ENCODE measurements around the gene RNF114. TPM values are rescaled to one million over a fixed set of nuclear protein-coding genes. Genes with fewer than 3 reads are reported as not detected.

Gene RNF114
- total and polyA plus RNA-seq, 7 donors = 30.8 to 104 (median 79.7) TPM

DNA sequence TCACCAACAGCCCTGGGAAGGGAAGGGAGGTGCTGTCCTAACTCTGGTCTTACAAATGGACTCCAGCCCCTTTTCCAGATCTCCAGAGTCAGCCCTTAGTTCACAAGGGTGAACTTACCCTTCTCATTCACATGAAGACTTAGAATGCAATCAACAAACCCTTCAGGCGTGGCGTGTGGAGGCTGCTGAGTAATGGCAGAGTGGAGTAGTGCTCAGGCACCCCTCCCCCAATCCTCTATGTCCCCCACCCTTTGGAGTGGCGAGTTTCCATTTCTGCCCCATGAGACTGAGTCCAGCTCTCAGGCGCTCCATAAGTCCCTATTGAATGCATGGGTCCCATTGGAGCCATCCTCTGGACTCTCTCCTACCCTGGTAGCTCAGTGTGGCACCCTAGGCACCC lies 49.9 kb downstream of the RNF114 start:
- peak overlapping the region; percentile 76 for H3K4me3 ChIP-seq
- peaks cover 40% of the 10 kb centered on the region for H3K4me1 ChIP-seq
- intact Hi-C loops (cut with DNase I) = loop anchor here in 1 of 2 donors (5.0 kb wide), 1 partner anchor 46 kb away; no protein-coding TSS in a partner anchor
- no peaks in the 10 kb centered on the region for H3K27me3 ChIP-seq (ENCODE audit: insufficient read depth in 3 of 3, low read length in 2 of 3)
- H3K36me3 ChIP-seq (ENCODE audit: insufficient read depth in 1 of 2, low read depth in 1 of 2) = peaks cover 0 to 4% of the 10 kb centered on the region in 2 donors
- ATAC-seq = no peak
- 94 to 97% (median 95%) methylated on average over 4 of the region's 4 CpGs for WGBS, 3 donors
- no peak for DNase-seq
- H3K9me3 ChIP-seq = no peaks in the 10 kb centered on the region
- no peak overlapping the region for H3K27ac ChIP-seq
- TF ChIP-seq, protein P1, sequence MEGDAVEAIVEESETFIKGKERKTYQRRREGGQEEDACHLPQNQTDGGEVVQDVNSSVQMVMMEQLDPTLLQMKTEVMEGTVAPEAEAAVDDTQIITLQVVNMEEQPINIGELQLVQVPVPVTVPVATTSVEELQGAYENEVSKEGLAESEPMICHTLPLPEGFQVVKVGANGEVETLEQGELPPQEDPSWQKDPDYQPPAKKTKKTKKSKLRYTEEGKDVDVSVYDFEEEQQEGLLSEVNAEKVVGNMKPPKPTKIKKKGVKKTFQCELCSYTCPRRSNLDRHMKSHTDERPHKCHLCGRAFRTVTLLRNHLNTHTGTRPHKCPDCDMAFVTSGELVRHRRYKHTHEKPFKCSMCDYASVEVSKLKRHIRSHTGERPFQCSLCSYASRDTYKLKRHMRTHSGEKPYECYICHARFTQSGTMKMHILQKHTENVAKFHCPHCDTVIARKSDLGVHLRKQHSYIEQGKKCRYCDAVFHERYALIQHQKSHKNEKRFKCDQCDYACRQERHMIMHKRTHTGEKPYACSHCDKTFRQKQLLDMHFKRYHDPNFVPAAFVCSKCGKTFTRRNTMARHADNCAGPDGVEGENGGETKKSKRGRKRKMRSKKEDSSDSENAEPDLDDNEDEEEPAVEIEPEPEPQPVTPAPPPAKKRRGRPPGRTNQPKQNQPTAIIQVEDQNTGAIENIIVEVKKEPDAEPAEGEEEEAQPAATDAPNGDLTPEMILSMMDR (IDR thresholded peaks at IDR 0.05) = no peak

DNA sequence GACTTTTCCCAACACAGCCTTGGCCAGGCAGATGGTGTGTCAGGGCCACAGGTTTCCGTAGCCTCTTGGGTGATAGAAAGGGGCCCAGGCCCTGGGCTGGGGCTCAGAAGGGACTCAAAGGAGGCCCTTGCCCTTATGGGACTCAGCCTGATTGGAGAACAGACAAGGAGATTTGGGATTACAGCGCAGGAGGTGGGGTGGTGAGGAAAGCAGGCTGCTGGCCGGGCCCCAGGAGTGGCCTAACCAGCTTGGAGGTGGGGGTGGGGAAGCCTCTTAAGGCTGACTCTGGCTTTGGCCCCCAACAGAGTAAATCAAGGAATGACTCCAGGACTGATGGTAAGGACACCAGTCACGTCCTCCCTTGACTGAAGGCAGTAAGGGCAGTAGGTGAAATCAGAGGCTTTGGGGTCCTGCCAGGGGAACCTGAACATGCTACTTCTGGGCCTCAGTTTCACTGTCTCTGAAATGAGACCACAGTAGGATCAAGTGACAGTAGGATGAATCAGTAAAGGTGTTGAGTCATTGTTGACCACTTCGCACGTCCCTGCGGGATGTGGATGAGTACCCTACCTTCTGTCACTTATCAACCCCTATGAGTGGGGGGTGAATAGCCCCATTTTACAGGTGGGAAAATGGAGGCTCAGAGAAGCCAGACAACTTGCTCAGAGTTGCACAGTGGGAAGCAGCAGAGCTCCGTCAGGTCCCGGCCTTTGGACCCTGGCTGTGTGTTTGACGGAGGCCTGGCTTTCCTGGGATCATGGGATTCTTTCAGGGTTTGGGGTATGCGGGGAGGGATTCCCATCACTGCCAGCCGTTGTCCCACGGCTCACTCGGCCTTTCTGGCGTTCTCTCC lies 51.0 kb downstream of the RNF114 start:
- Histone ChIP-seq H3K4me3 (no peak overlapping the region), H3K36me3 (ENCODE audit: insufficient read depth in 1 of 2, low read depth in 1 of 2) (peaks cover 0 to 4% of the 10 kb centered on the region in 2 donors), H3K4me1 (peaks cover 38% of the 10 kb centered on the region), H3K9me3 (no peaks in the 10 kb centered on the region), H3K27me3 (ENCODE audit: insufficient read depth in 3 of 3, low read length in 2 of 3) (no peaks in the 10 kb centered on the region), H3K27ac (no peak overlapping the region)
- intact Hi-C loops (cut with DNase I) = loop anchor here in 1 of 2 donors (5.0 kb wide), 1 partner anchor 45 kb away; no protein-coding TSS in a partner anchor
- TF ChIP-seq, protein P1 (IDR thresholded peaks at IDR 0.05) = no peak
- no peak for DNase-seq
- no peak for ATAC-seq
- 84 to 85% (median 84%) methylated on average over 15 of the region's 15 CpGs for WGBS, 3 donors

GRCh38 chr20:49987868-49988690 lies 51.9 kb downstream of the RNF114 start:
- intact Hi-C loops (cut with DNase I) = loop anchor here in 1 of 2 donors (5.0 kb wide), 1 partner anchor 44 kb away; no protein-coding TSS in a partner anchor
- no peak for DNase-seq
- Histone ChIP-seq H3K4me3 (no peak overlapping the region), H3K36me3 (ENCODE audit: insufficient read depth in 1 of 2, low read depth in 1 of 2) (peaks cover 0 to 4% of the 10 kb centered on the region in 2 donors), H3K9me3 (no peaks in the 10 kb centered on the region), H3K27me3 (ENCODE audit: insufficient read depth in 3 of 3, low read length in 2 of 3) (no peaks in the 10 kb centered on the region), H3K4me1 (peaks cover 32% of the 10 kb centered on the region), H3K27ac (no peak overlapping the region)
- 68 to 78% (median 74%) methylated on average over 18 of the region's 18 CpGs for WGBS, 3 donors
- TF ChIP-seq, protein P1 (IDR thresholded peaks at IDR 0.05) = no peak
- no peak for ATAC-seq

DNA sequence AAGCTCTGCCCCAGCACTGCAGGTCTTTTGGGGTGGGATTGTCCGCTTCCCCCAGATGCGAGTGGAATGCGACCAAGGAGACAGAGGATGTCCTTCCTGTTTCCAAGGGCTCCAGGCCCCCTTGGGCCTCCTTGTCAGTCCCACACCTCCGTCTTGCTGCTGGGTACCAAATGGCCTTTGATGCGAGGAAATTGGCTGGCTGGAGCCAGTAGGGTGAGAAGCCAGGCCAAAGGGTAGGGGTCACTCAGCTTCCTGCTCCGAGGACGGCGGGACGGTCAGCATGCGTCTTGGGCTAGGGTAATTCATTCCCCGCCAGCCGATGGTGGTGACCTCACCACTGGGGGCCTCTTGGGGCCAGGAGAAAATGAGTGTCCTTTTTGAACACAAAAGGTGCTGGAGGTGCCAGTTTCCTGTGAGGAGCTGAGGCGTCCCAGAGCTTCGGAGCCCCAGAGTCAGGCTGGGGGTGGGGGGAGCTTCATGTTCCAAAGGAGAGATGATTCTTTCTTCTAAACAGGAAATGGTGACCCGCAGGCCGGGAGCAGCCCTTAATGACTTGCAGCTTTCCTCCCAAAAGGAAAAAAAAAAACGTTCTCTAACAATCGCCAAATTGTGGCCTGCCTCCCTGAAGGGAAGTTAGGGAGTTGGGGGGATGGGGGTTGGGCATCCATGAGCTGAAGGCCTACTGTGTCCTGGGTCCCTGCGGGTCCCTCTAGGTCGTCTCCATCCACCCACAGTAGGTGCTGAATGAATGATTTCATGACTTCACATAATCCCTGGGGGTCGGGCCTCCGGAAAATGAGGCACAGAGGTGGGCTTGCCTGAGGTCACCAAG lies 53.3 kb downstream of the RNF114 start:
- peaks cover 0 to 4% of the 10 kb centered on the region in 2 donors for H3K36me3 ChIP-seq (ENCODE audit: insufficient read depth in 1 of 2, low read depth in 1 of 2)
- TF ChIP-seq, protein P1 (IDR thresholded peaks at IDR 0.05) = no peak
- no peaks in the 10 kb centered on the region for H3K9me3 ChIP-seq
- intact Hi-C loops (cut with DNase I) = loop anchor here in 1 of 2 donors (5.0 kb wide), 1 partner anchor 43 kb away; no protein-coding TSS in a partner anchor
- H3K4me3 ChIP-seq = peak overlapping the region; percentile 3
- no peaks in the 10 kb centered on the region for H3K27me3 ChIP-seq (ENCODE audit: insufficient read depth in 3 of 3, low read length in 2 of 3)
- peak; percentile 26 to 60 (median 32) for ATAC-seq
- H3K4me1 ChIP-seq = peaks cover 19% of the 10 kb centered on the region
- 52 to 61% (median 57%) methylated on average over 22 of the region's 22 CpGs for WGBS, 3 donors
- DNase-seq = peak; percentile 70 to 84
- H3K27ac ChIP-seq = peak overlapping the region; percentile 66

All from psoas muscle (tissue), 8 donors.